Measurements from ENCODE around the gene GTF2E1.

DNA sequence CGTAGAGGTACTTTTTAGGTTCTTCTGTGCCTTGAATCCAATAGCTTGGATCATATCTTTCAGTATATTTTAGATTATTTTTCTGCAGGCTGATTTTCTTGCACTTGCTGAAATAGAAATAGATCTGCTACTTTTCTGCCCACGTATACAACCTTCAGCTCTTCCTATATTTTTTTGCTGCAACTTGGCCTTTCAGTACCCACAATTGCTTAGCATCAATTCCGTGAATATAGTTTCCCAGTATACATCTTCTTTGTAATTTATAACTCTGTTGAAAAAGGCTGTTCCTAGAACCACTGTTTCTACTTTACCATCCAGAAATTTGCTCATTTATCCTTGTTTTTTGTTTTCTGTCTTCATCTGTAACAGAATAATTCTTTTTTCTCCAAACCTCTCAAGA, 36.2 kb downstream of the GTF2E1 start:
- TF ChIP-seq, protein P1, sequence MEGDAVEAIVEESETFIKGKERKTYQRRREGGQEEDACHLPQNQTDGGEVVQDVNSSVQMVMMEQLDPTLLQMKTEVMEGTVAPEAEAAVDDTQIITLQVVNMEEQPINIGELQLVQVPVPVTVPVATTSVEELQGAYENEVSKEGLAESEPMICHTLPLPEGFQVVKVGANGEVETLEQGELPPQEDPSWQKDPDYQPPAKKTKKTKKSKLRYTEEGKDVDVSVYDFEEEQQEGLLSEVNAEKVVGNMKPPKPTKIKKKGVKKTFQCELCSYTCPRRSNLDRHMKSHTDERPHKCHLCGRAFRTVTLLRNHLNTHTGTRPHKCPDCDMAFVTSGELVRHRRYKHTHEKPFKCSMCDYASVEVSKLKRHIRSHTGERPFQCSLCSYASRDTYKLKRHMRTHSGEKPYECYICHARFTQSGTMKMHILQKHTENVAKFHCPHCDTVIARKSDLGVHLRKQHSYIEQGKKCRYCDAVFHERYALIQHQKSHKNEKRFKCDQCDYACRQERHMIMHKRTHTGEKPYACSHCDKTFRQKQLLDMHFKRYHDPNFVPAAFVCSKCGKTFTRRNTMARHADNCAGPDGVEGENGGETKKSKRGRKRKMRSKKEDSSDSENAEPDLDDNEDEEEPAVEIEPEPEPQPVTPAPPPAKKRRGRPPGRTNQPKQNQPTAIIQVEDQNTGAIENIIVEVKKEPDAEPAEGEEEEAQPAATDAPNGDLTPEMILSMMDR (conservative IDR thresholded peaks at IDR 0.05; ENCODE audit: low read depth, low read length): no peak
- no peak for TF ChIP-seq RCOR1 (IDR thresholded peaks at IDR 0.05; ENCODE audit: insufficient replicate concordance, low read length)
- no peak for TF ChIP-seq POLR2A (IDR thresholded peaks at IDR 0.05; ENCODE audit: low read depth, low read length)
- TF ChIP-seq, protein P2, sequence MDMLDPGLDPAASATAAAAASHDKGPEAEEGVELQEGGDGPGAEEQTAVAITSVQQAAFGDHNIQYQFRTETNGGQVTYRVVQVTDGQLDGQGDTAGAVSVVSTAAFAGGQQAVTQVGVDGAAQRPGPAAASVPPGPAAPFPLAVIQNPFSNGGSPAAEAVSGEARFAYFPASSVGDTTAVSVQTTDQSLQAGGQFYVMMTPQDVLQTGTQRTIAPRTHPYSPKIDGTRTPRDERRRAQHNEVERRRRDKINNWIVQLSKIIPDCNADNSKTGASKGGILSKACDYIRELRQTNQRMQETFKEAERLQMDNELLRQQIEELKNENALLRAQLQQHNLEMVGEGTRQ (IDR thresholded peaks at IDR 0.05; ENCODE audit: low read depth, low read length): no peak
- TF ChIP-seq MAZ (IDR thresholded peaks at IDR 0.05; ENCODE audit: borderline replicate concordance, low read depth, low read length): no peak
- TF ChIP-seq CEBPB (IDR thresholded peaks at IDR 0.05; ENCODE audit: low read depth, low read length): no peak
- no peak for TF ChIP-seq MAFK (IDR thresholded peaks at IDR 0.05; ENCODE audit: low read depth, low read length)
- TF ChIP-seq BHLHE40 (IDR thresholded peaks at IDR 0.05; ENCODE audit: low read depth, low read length): no peak
- no peak for TF ChIP-seq CHD1 (IDR thresholded peaks at IDR 0.05; ENCODE audit: low read depth, low read length)
- TF ChIP-seq, protein P3, sequence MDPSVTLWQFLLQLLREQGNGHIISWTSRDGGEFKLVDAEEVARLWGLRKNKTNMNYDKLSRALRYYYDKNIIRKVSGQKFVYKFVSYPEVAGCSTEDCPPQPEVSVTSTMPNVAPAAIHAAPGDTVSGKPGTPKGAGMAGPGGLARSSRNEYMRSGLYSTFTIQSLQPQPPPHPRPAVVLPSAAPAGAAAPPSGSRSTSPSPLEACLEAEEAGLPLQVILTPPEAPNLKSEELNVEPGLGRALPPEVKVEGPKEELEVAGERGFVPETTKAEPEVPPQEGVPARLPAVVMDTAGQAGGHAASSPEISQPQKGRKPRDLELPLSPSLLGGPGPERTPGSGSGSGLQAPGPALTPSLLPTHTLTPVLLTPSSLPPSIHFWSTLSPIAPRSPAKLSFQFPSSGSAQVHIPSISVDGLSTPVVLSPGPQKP (IDR thresholded peaks at IDR 0.05; ENCODE audit: borderline replicate concordance, low read depth, low read length): no peak
- TF ChIP-seq RAD21 (IDR thresholded peaks at IDR 0.05; ENCODE audit: low read length): no peak

All from IMR-90 (cell line).